ENCODE data around the gene HTR2C. TPM values are rescaled to one million over a fixed set of nuclear protein-coding genes. Genes with fewer than 3 reads are reported as not detected.

Gene HTR2C
- total RNA-seq = not detected in 2 replicates

GRCh38 chrX:114583646-114584374, at the start of gene HTR2C:
Gene HTR2C (plus strand): TSS chrX:114584086. CDS start chrX:114726937, 142,851 bp downstream.

